Measurements from ENCODE around the gene NOVA2.

NOVA2 gene

GRCh38 chr19:45971260-45971902, 2.3 kb downstream of the NOVA2 start:
- TF ChIP-seq TAF1 (IDR thresholded peaks at IDR 0.05; ENCODE audit: low read depth, low read length) (no peak), POLR2AphosphoS5 (IDR thresholded peaks at IDR 0.05; ENCODE audit: low read depth, low read length) (no peak), SPI1 (IDR thresholded peaks at IDR 0.05; ENCODE audit: low read depth, low read length) (no peak), POU2F2 (IDR thresholded peaks at IDR 0.05; ENCODE audit: low read depth, low read length) (no peak), PAX5 (IDR thresholded peaks at IDR 0.05; ENCODE audit: insufficient read depth, low read length, severe bottlenecking) (no peak), POLR2A (IDR thresholded peaks at IDR 0.05; ENCODE audit: low read depth, low read length) (no peak)
- FAIRE-seq (no peak), DNase-seq (ENCODE audit: insufficient read length, low spot score) (no peak)

GRCh38 chr19:45969676-45970075, 4.0 kb downstream of the NOVA2 start:
- TF ChIP-seq POU2F2 (IDR thresholded peaks at IDR 0.05; ENCODE audit: low read depth, low read length) (no peak), TAF1 (IDR thresholded peaks at IDR 0.05; ENCODE audit: low read depth, low read length) (no peak), POLR2AphosphoS5 (IDR thresholded peaks at IDR 0.05; ENCODE audit: low read depth, low read length) (no peak), POLR2A (IDR thresholded peaks at IDR 0.05; ENCODE audit: low read depth, low read length) (no peak)
- DNase-seq (ENCODE audit: insufficient read length, low spot score) = no peak
- no peak for FAIRE-seq

GRCh38 chr19:45968626-45969025, 5.0 kb downstream of the NOVA2 start:
- no peak for FAIRE-seq
- DNase-seq (ENCODE audit: insufficient read length, low spot score) = no peak

GRCh38 chr19:45967246-45967645, 6.4 kb downstream of the NOVA2 start:
- no peak for DNase-seq (ENCODE audit: insufficient read length, low spot score)
- FAIRE-seq = no peak
- no peak for TF ChIP-seq POU2F2 (IDR thresholded peaks at IDR 0.05; ENCODE audit: low read depth, low read length)
- no peak for TF ChIP-seq POLR2AphosphoS5 (IDR thresholded peaks at IDR 0.05; ENCODE audit: low read depth, low read length)
- TF ChIP-seq TAF1 (IDR thresholded peaks at IDR 0.05; ENCODE audit: low read depth, low read length) = no peak
- no peak for TF ChIP-seq PAX5 (IDR thresholded peaks at IDR 0.05; ENCODE audit: insufficient read depth, low read length, severe bottlenecking)
- no peak for TF ChIP-seq POLR2A (IDR thresholded peaks at IDR 0.05; ENCODE audit: low read depth, low read length)
- no peak for TF ChIP-seq SPI1 (IDR thresholded peaks at IDR 0.05; ENCODE audit: low read depth, low read length)

More at GRCh38 chr19:45968626-45969025, 5.0 kb downstream of the NOVA2 start:
- no peak for TF ChIP-seq PAX5 (IDR thresholded peaks at IDR 0.05; ENCODE audit: insufficient read depth, low read length, severe bottlenecking)

- TF ChIP-seq POLR2AphosphoS5 (IDR thresholded peaks at IDR 0.05; ENCODE audit: low read depth, low read length) (no peak), POU2F2 (IDR thresholded peaks at IDR 0.05; ENCODE audit: low read depth, low read length) (no peak), TAF1 (IDR thresholded peaks at IDR 0.05; ENCODE audit: low read depth, low read length) (no peak), PAX5 (IDR thresholded peaks at IDR 0.05; ENCODE audit: insufficient read depth, low read length, severe bottlenecking) (no peak), SPI1 (IDR thresholded peaks at IDR 0.05; ENCODE audit: low read depth, low read length) (no peak), POLR2A (IDR thresholded peaks at IDR 0.05; ENCODE audit: low read depth, low read length) (no peak)
- DNase-seq (ENCODE audit: insufficient read length, low spot score) (no peak), FAIRE-seq (no peak)
Observed at GRCh38 chr19:45962021-45962420, 11.6 kb downstream of the NOVA2 start.

- no peak for DNase-seq (ENCODE audit: insufficient read length, low spot score)
- no peak for FAIRE-seq
- TF ChIP-seq POU2F2 (IDR thresholded peaks at IDR 0.05; ENCODE audit: low read depth, low read length) = peak; percentile 99
- TF ChIP-seq POLR2AphosphoS5 (IDR thresholded peaks at IDR 0.05; ENCODE audit: low read depth, low read length) = no peak
Observed at GRCh38 chr19:45960595-45961235, 12.9 kb downstream of the NOVA2 start.

- DNase-seq (ENCODE audit: insufficient read length, low spot score) (no peak), FAIRE-seq (no peak)
- no peak for TF ChIP-seq TAF1 (IDR thresholded peaks at IDR 0.05; ENCODE audit: low read depth, low read length)
- no peak for TF ChIP-seq POLR2A (IDR thresholded peaks at IDR 0.05; ENCODE audit: low read depth, low read length)
- TF ChIP-seq POLR2AphosphoS5 (IDR thresholded peaks at IDR 0.05; ENCODE audit: low read depth, low read length) = no peak
- no peak for TF ChIP-seq PAX5 (IDR thresholded peaks at IDR 0.05; ENCODE audit: insufficient read depth, low read length, severe bottlenecking)
- no peak for TF ChIP-seq POU2F2 (IDR thresholded peaks at IDR 0.05; ENCODE audit: low read depth, low read length)
- no peak for TF ChIP-seq SPI1 (IDR thresholded peaks at IDR 0.05; ENCODE audit: low read depth, low read length)
Observed at GRCh38 chr19:45959517-45960025, 14.1 kb downstream of the NOVA2 start.

- no peak for TF ChIP-seq POLR2AphosphoS5 (IDR thresholded peaks at IDR 0.05; ENCODE audit: low read depth, low read length)
- TF ChIP-seq PAX5 (IDR thresholded peaks at IDR 0.05; ENCODE audit: insufficient read depth, low read length, severe bottlenecking) = no peak
- TF ChIP-seq SPI1 (IDR thresholded peaks at IDR 0.05; ENCODE audit: low read depth, low read length) = no peak
- TF ChIP-seq TAF1 (IDR thresholded peaks at IDR 0.05; ENCODE audit: low read depth, low read length) = no peak
- TF ChIP-seq POU2F2 (IDR thresholded peaks at IDR 0.05; ENCODE audit: low read depth, low read length) = no peak
- no peak for TF ChIP-seq POLR2A (IDR thresholded peaks at IDR 0.05; ENCODE audit: low read depth, low read length)
- DNase-seq (ENCODE audit: insufficient read length, low spot score) (no peak), FAIRE-seq (no peak)
Observed at GRCh38 chr19:45958769-45959516, 14.7 kb downstream of the NOVA2 start.

GRCh38 chr19:45958320-45958719, 15.3 kb downstream of the NOVA2 start:
- FAIRE-seq (peak; percentile 94), DNase-seq (ENCODE audit: insufficient read length, low spot score) (no peak)
- TF ChIP-seq POLR2AphosphoS5 (IDR thresholded peaks at IDR 0.05; ENCODE audit: low read depth, low read length) = no peak
- TF ChIP-seq SPI1 (IDR thresholded peaks at IDR 0.05; ENCODE audit: low read depth, low read length) = no peak
- TF ChIP-seq TAF1 (IDR thresholded peaks at IDR 0.05; ENCODE audit: low read depth, low read length) = no peak
- no peak for TF ChIP-seq POLR2A (IDR thresholded peaks at IDR 0.05; ENCODE audit: low read depth, low read length)
- TF ChIP-seq PAX5 (IDR thresholded peaks at IDR 0.05; ENCODE audit: insufficient read depth, low read length, severe bottlenecking) = no peak
- TF ChIP-seq POU2F2 (IDR thresholded peaks at IDR 0.05; ENCODE audit: low read depth, low read length) = no peak
